Colonic mucosa (tissue), 4 donors: ENCODE results near the gene FAM163A. TPM values are rescaled to one million over a fixed set of nuclear protein-coding genes. Genes with fewer than 3 reads are reported as not detected.
"Not testable (repeated sequence)": the region's sequence is repeated elsewhere in the genome, so short reads cannot be mapped to it uniquely, and the experiment has no call there.

Source experiments
- DNase-seq: peaks from one replicate; pipeline ENCODE4 v3.0.0-alpha.2; 2020
- H3K27ac ChIP-seq: fragments of 200-600 bp; one replicate; pipeline ENCODE4 v1.8.0; 2021
- H3K27me3 ChIP-seq: fragments of 200-600 bp; one replicate; pipeline ENCODE4 v1.8.0; 2021
- H3K36me3 ChIP-seq: fragments of 200-600 bp; one replicate; pipeline ENCODE4 v1.8.0; 2021
- H3K4me1 ChIP-seq: fragments of 200-600 bp; one replicate; pipeline ENCODE4 v1.8.0; 2021; ENCODE audit warnings: mild to moderate bottlenecking
- H3K4me3 ChIP-seq: fragments of 200-600 bp; one replicate; pipeline ENCODE4 v1.8.0; 2021
- H3K9ac ChIP-seq, 2 donors: one replicate each; pipeline ENCODE4 v1.7.0; 2013; ENCODE audit warnings: control low read depth in 2 of 2, low read depth in 2 of 2, low read length in 2 of 2
- H3K9me3 ChIP-seq: fragments of 200-600 bp; one replicate; pipeline ENCODE4 v1.8.0; 2021
- CTCF ChIP-seq: fragments of 200-600 bp; IDR thresholded peaks from one replicate; pipeline ENCODE4 v1.8.0; 2022; ENCODE audit warnings: antibody characterized with exemption, mild to moderate bottlenecking
- intact Hi-C: fragments of 100-400 bp; cut with DNase I; formaldehyde crosslinking; loops from one replicate; pipeline ENCODE4 v1.14.1; 2022
- total RNA-seq, 2 donors: library from RNA; stranded (reverse); fragmentation: NEBNext Ultra II Directional in 1 of 2; extraction: Animal tissue kit (Norgen Biotek cat#: 25700) in 1 of 2; gene quantifications; one replicate each; pipeline ENCODE4 v1.2.1, GENCODE V29; 2021
- donor health status: healthy.
- donor health status: DM: no; HTN: no; CAD: no.
- donor health status: DM: no; HTN: no; CAD: no.

FAM163A gene
- total RNA-seq, 2 donors from 2014 or later = 0.10 to 0.56 TPM

- no peak overlapping the region for H3K27ac ChIP-seq
- H3K9ac ChIP-seq = no peak overlapping the region
- H3K36me3 ChIP-seq = no peaks in the 10 kb centered on the region
- intact Hi-C loops = no loop called here
- H3K9me3 ChIP-seq = no peaks in the 10 kb centered on the region
- H3K27me3 ChIP-seq = no peaks in the 10 kb centered on the region
- no peak for TF ChIP-seq CTCF
- H3K4me3 ChIP-seq = no peak overlapping the region
- no peaks in the 10 kb centered on the region for H3K4me1 ChIP-seq
- DNase-seq = no peak
Measured at GRCh38 chr1:179798864-179799516, 55.9 kb downstream of the FAM163A start.

DNA sequence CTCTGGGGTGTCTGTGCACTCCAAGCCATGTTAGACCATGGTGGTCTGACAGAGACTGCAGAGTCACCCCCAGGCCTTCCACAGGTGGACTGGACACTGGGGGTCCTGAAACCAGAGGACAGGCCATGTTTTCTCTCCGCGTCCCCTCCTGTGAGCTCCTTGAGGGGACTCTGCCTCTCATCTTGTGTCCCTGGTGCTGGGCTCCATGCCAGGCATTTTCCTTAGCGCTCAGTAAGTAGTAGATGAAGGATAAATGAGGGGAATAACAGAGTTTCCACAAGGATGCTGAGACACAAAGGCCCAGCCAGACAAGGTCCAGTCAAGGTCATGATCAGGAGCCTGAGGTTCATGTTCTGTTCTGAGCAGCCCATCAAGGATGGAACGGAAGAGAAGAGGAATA, 57.4 kb downstream of the FAM163A start:
- H3K9ac ChIP-seq = no peak overlapping the region
- no peaks in the 10 kb centered on the region for H3K36me3 ChIP-seq
- intact Hi-C loops = no loop called here
- no peak overlapping the region for H3K27ac ChIP-seq
- no peak for DNase-seq
- no peaks in the 10 kb centered on the region for H3K27me3 ChIP-seq
- H3K4me1 ChIP-seq = no peaks in the 10 kb centered on the region
- no peak for TF ChIP-seq CTCF
- H3K4me3 ChIP-seq = no peak overlapping the region
- H3K9me3 ChIP-seq = no peaks in the 10 kb centered on the region

DNA sequence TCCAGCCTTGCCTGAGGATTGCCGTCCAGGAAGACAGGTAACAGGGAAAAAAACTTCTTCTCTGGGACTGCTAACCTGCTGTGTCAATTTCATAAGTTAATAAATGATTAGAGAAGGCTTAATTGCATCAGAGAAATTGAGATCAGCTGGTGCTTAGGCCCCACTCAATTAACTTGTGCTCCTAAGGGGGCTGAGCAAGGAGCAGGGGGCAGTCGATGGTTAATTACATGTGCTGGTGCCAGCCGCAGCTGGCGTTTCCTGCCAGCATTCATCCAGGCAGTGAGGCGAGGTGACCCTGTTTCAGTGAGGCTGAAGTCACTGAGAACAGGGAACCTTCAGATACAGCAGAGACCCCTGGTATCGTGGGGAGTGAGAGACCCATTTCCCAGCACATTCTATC, 60.0 kb downstream of the FAM163A start:
- Histone ChIP-seq H3K4me3 (no peak overlapping the region), H3K4me1 (no peaks in the 10 kb centered on the region), H3K9ac (no peak overlapping the region), H3K27me3 (no peaks in the 10 kb centered on the region), H3K9me3 (no peaks in the 10 kb centered on the region), H3K27ac (no peak overlapping the region), H3K36me3 (no peaks in the 10 kb centered on the region)
- no peak for TF ChIP-seq CTCF
- intact Hi-C loops = no loop called here
- no peak for DNase-seq

- intact Hi-C loops = no loop called here
- Histone ChIP-seq H3K9me3 (no peaks in the 10 kb centered on the region), H3K36me3 (no peaks in the 10 kb centered on the region), H3K27me3 (no peaks in the 10 kb centered on the region), H3K4me1 (no peaks in the 10 kb centered on the region), H3K4me3 (no peak overlapping the region), H3K9ac (no peak overlapping the region), H3K27ac (no peak overlapping the region)
- DNase-seq = no peak
- no peak for TF ChIP-seq CTCF
Measured at GRCh38 chr1:179803918-179804317, 60.8 kb downstream of the FAM163A start.

- H3K36me3 ChIP-seq, H3K4me1 ChIP-seq, DNase-seq, H3K27ac ChIP-seq, H3K27me3 ChIP-seq, H3K4me3 ChIP-seq, H3K9ac ChIP-seq, H3K9me3 ChIP-seq, intact Hi-C loops: not testable (repeated sequence)
Measured at GRCh38 chr1:179804417-179804816, 61.3 kb downstream of the FAM163A start.

DNA sequence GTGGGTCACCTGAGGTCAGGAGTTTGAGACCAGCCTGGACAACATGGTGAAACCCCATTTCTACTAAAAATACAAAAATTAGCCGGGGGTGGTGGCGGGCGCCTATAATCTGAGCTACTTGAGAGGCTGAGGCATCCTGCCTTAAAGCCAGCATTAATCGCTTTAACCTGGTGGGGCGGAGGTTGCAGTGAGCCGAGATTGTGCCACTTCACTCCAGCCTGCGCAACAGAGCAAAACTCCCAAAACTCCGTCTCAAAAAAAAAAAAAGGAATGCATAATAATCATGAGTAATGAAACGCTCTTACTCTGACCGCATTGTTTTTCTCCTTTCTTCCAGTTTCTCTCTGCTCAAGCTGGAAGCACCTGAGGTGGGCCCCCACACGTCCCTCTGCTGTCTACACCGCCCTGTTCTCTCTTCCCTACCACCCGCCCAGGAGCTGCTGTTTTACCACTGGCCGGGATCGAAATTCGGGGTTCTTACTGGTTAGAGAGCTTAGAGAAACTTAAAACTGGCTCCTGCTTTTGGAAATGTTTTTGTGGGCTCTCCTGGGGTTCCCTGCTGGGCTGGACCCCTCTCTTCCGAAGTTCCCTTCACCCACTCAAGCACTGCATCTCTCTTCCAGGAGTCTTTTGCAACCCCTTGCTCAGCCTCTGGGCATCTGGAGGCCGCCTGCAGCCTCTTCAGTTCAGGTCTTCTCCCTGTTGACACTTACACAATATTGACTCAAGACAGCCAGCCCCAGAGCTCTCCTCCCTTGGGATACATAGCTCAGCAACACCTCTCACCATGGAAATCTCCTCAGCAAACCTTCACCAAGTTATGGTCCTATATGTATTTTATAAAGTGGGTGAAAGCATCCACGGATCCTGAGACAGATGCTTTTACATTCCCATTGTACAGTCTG, 62.5 kb downstream of the FAM163A start:
- Histone ChIP-seq H3K27ac (no peak overlapping the region), H3K27me3 (no peaks in the 10 kb centered on the region), H3K36me3 (no peaks in the 10 kb centered on the region), H3K9me3 (no peaks in the 10 kb centered on the region), H3K4me1 (no peaks in the 10 kb centered on the region), H3K4me3 (no peak overlapping the region), H3K9ac (no peak overlapping the region)
- no peak for TF ChIP-seq CTCF
- intact Hi-C loops = no loop called here
- no peak for DNase-seq
